ENCODE data around the gene PLCD4.

DNA sequence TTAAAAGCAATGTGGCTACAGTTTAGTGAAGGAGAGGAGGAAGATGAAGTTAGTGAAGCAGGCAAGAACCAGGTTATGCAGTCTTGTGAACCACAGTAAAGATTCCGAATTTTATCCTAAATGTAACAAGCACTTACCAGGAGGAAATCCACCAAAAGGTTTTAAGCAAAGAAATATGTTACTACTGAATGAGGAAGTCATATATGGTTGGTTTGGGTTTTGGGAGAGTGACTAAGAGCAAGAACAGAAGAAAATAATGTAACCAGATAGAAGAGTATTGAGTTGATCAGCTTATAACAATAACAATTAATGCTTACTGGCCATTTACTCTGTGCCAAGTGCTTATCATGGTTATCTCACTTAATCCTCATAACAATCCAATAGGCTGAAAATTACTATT is 41.4 kb upstream of the PLCD4 start:
- no peak for TF ChIP-seq POLR2A (IDR thresholded peaks at IDR 0.05)
- TF ChIP-seq, protein P1, sequence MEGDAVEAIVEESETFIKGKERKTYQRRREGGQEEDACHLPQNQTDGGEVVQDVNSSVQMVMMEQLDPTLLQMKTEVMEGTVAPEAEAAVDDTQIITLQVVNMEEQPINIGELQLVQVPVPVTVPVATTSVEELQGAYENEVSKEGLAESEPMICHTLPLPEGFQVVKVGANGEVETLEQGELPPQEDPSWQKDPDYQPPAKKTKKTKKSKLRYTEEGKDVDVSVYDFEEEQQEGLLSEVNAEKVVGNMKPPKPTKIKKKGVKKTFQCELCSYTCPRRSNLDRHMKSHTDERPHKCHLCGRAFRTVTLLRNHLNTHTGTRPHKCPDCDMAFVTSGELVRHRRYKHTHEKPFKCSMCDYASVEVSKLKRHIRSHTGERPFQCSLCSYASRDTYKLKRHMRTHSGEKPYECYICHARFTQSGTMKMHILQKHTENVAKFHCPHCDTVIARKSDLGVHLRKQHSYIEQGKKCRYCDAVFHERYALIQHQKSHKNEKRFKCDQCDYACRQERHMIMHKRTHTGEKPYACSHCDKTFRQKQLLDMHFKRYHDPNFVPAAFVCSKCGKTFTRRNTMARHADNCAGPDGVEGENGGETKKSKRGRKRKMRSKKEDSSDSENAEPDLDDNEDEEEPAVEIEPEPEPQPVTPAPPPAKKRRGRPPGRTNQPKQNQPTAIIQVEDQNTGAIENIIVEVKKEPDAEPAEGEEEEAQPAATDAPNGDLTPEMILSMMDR (IDR thresholded peaks at IDR 0.05 in 4 of 5, conservative IDR thresholded peaks at IDR 0.05 in 1 of 5), result no peak

Data from gastrocnemius medialis (tissue), 4 donors.